HL-60 (cell line): ENCODE measurements around the gene EBF4.

Source experiments
- GABPA ChIP-seq: IDR thresholded peaks from 2 replicates; pipeline ENCODE4 v1.6.1; 2012; ENCODE audit warnings: low read depth
- POLR2AphosphoS5 ChIP-seq: IDR thresholded peaks from 2 replicates; pipeline ENCODE4 v1.6.1; 2012; ENCODE audit warnings: low read depth
- REST ChIP-seq: IDR thresholded peaks from 2 replicates; pipeline ENCODE4 v1.6.1; 2012; ENCODE audit warnings: low read depth; ENCODE audit not compliant: insufficient replicate concordance
- TF ChIP-seq, protein P1 (sequence below): IDR thresholded peaks from one replicate; pipeline ENCODE4 v1.5.1; 2011; ENCODE audit warnings: low read length, control low read depth, inconsistent platforms; ENCODE audit not compliant: insufficient read depth

DNA sequence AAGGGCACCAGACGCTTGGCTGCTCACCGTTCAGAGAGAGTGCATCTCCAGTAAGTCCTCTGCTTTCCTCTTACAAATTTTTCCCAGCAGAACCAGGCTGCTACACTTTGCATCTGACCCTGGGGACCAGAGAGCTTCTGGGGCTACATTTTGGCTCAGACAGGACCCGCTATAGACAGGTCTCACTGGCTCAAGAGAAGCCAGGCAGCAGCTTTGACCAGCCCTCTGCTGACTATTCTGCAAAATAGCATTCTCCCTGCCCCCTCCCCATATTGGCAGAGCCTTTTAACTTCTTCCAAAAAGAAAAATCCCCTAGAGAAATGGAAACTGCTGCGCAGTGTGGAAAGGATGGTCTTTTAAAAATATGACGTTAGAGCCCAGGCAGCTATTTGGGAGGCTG lies 70.6 kb downstream of the EBF4 start:
- TF ChIP-seq, protein P1, sequence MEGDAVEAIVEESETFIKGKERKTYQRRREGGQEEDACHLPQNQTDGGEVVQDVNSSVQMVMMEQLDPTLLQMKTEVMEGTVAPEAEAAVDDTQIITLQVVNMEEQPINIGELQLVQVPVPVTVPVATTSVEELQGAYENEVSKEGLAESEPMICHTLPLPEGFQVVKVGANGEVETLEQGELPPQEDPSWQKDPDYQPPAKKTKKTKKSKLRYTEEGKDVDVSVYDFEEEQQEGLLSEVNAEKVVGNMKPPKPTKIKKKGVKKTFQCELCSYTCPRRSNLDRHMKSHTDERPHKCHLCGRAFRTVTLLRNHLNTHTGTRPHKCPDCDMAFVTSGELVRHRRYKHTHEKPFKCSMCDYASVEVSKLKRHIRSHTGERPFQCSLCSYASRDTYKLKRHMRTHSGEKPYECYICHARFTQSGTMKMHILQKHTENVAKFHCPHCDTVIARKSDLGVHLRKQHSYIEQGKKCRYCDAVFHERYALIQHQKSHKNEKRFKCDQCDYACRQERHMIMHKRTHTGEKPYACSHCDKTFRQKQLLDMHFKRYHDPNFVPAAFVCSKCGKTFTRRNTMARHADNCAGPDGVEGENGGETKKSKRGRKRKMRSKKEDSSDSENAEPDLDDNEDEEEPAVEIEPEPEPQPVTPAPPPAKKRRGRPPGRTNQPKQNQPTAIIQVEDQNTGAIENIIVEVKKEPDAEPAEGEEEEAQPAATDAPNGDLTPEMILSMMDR = no peak
- TF ChIP-seq GABPA (no peak), REST (no peak), POLR2AphosphoS5 (no peak)
